Stimulated activated CD8-positive, alpha-beta memory T cell treated with anti-CD3 and anti-CD28 coated beads, Interleukin-2, amount 100 ng/mL, for 1 hour (primary cell): ENCODE measurements around the gene TBL1Y.
"Not testable (repeated sequence)": the region's sequence is repeated elsewhere in the genome, so short reads cannot be mapped to it uniquely, and the experiment has no call there.

Source experiments
- DNase-seq, 2 donors: peaks; one replicate each; pipeline ENCODE4 v3.0.0-alpha.2; 2020; ENCODE audit warnings: low read depth in 2 of 2

Gene TBL1Y

GRCh38 chrY:7080548-7080947 lies 170.1 kb downstream of the TBL1Y start:
- not testable (repeated sequence) for DNase-seq

DNA sequence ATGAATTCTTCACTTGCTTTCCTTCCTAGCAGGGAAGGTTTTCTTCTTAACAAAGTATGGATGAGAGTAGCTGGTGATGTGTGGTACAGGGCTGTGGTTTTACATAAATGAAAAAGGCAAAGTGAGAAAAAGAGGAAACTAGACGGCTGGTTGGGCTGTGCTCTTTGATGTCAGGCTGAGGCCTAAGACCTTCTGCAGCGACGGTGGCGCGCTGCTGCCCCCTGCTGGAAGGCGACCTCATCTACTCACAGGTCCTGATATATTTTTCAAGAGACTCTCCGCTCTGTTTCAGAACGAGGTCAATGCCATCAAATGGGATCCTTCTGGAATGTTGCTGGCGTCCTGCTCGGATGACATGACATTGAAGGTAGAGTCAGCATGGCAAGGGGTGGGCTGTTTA lies 175.1 kb downstream of the TBL1Y start:
- DNase-seq, result peak in 1 of 2 donors; percentile 49

DNA sequence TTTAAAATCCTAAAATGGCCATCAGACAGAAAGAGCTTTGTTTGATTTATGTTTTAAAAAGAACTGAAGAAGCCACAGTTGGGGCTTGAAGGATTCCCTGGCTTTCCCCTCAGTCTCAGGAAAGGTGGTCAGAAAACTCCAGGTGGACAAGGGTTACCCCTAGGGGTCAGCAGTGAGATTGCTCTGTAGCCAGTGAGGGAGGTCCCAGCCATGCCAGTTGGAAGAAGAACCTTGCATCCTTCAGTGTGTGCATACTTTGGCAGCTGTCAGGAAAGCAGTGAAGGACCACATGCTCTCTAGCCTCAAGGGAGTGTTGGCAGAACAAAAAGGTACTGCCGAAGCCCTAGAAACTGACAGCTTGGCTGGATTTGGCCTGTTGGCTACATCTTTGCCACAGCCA lies 182.3 kb downstream of the TBL1Y start:
- no peak for DNase-seq

- no peak for DNase-seq
Observed at GRCh38 chrY:7094365-7094764, 183.9 kb downstream of the TBL1Y start.

GRCh38 chrY:7097021-7097420 lies 186.5 kb downstream of the TBL1Y start:
- no peak for DNase-seq

DNA sequence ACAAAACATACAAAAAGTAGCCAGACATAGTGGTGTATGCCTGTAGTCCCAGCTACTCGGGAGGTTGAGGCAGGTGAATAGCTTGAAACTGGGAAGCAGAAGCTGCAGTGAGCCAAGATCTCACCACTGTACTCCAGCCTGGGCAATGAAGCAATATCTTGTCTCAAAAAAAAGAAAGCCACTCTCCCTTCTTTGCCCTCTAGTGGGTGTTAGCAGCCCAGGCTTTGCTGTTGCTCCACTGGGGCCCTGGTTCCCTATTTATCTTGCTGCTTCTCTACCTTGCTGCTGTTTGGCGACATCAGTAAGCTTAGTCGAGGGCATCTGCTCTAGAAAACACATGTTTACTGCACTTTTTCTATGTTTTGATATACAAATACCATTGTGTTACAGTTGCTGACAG lies 189.2 kb downstream of the TBL1Y start:
- no peak for DNase-seq

- DNase-seq, result no peak
Observed at GRCh38 chrY:7102680-7103079, 192.2 kb downstream of the TBL1Y start.

DNA sequence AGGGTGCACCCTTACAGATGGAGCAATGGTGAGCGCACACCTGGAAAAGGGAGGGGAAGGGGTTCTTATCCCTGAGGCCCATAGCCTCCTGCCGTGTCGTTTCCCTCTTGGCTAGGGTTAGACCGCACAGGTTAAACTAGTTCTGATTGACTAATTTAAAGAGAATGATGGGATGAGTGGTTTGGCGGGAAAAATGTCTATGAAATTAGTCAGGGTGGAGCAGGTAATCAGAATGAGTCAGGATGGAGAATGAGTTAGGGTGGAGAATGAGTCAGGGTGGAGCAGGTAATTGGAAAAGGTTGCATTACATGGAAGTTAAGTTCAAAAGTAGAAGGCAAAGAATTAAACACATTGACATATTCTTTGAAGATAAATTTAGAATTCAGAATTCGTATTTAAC lies 196.7 kb downstream of the TBL1Y start:
- DNase-seq, result no peak

- DNase-seq, result no peak
Observed at GRCh38 chrY:7110086-7110485, 199.6 kb downstream of the TBL1Y start.

DNA sequence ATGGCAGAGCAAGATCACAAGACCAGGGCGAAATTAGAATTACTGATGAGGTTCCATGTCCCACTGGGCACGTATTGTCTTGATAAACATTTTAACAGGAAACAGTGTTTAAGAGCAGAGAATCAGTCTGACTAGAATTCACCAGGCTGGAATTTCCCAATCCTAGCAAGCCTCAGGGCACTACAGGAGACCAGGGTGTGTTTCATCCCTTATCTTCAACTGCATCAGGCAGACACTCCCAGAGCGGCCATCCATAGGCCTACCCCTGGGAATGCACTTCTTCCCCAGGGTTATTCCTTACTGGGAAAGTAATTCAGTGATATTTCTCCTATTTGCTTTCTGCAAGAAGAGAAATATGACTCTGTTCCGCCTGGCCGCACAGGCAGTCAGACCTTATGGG lies 205.4 kb downstream of the TBL1Y start:
- DNase-seq, result no peak

DNA sequence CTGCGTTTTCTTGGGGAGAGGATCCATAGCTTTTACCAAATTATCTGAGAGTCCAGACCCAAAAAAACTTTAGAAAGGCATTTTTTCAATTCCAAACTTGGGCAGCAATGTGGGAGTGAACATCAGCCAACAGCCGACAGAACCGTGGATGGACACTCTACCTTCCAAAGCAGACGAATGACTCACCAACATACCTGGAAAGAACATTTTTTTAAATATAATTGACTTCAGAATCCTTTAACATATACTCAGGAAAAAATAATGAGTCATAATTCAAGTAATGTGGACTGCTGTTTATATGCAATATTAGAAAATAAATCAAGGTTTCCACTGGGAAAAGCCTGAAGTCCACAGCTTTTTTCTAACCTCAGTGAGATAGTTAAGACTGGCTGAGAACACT lies 211.7 kb downstream of the TBL1Y start:
- no peak for DNase-seq

- DNase-seq, result no peak
Observed at GRCh38 chrY:7125136-7126056, 214.9 kb downstream of the TBL1Y start.

DNA sequence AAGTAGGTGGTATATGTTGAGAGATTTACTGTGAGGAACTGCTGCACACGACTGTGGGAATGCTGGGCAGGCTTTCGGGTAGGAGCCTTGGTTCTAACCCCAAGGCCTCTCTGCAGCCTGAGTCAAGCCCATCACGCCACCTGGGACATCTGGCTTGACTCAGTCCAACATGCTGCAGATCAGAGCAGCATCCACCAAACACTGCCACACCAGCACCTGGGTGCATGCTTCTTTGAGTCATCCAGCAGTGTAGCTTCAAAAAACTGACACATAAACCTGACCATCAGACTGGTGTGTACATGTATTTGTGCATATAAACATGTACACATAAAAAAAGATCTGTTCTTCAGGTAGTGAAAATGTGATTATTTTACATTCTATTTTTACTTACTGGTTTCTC lies 217.7 kb downstream of the TBL1Y start:
- DNase-seq, result no peak
